Neural cell (in vitro differentiated cells): Measurements from ENCODE around the gene STX1A. TPM values are rescaled to one million over a fixed set of nuclear protein-coding genes. Genes with fewer than 3 reads are reported as not detected.

Source experiments
- H2AFZ ChIP-seq: fragments of 200-600, 300-800 bp; sonication (generic), shearing (Covaris generic); 2 replicates; pipeline ENCODE4 v1.6.0; 2014; ENCODE audit warnings: low read depth, mild to moderate bottlenecking, antibody characterized with exemption, low read length, moderate library complexity
- H3F3A ChIP-seq: fragments of 200-600 bp; shearing (Covaris generic); 2 replicates; pipeline ENCODE4 v1.6.1; 2016; ENCODE audit warnings: mild to moderate bottlenecking, moderate library complexity, mixed read lengths, antibody characterized with exemption, low read length; ENCODE audit not compliant: insufficient read depth, poor library complexity, severe bottlenecking
- H3K27ac ChIP-seq: fragments of 200-600, 300-800 bp; sonication (generic), shearing (Covaris generic); 2 replicates; pipeline ENCODE4 v1.5.1; 2014; ENCODE audit warnings: mild to moderate bottlenecking, low read length, moderate library complexity
- H3K27me3 ChIP-seq: fragments of 300-800, 200-600 bp; sonication (generic), shearing (Covaris generic); 2 replicates; pipeline ENCODE4 v1.6.0; 2014; ENCODE audit warnings: mild to moderate bottlenecking, low read depth, low read length, moderate library complexity; ENCODE audit not compliant: insufficient read depth
- H3K36me3 ChIP-seq: fragments of 300-800, 200-600 bp; sonication (generic), shearing (Covaris generic); 2 replicates; pipeline ENCODE4 v1.5.1; 2014; ENCODE audit warnings: mild to moderate bottlenecking, antibody characterized with exemption, low read length, moderate library complexity; ENCODE audit not compliant: insufficient read depth
- H3K4me2 ChIP-seq: fragments of 300-800, 200-600 bp; sonication (generic), shearing (Covaris generic); 2 replicates; pipeline ENCODE4 v1.6.0; 2014; ENCODE audit warnings: mild to moderate bottlenecking, low read length
- H3K4me3 ChIP-seq: fragments of 300-800, 200-600 bp; sonication (generic), shearing (Covaris generic); 2 replicates; pipeline ENCODE4 v1.5.1; 2014; ENCODE audit warnings: mild to moderate bottlenecking, low read length, moderate library complexity
- H3K79me2 ChIP-seq: fragments of 200-600 bp; shearing (Covaris generic); replicated peaks from 2 replicates; pipeline ENCODE4 v1.6.0; 2014; ENCODE audit warnings: mild to moderate bottlenecking, low read length, moderate library complexity; ENCODE audit not compliant: insufficient read depth
- H3K9ac ChIP-seq: fragments of 300-800, 200-600 bp; sonication (generic), shearing (Covaris generic); 2 replicates; pipeline ENCODE4 v1.6.1; 2016; ENCODE audit warnings: mild to moderate bottlenecking, low read length, mixed read lengths
- H3K9me2 ChIP-seq: fragments of 200-600 bp; shearing (Covaris generic); 2 replicates; pipeline ENCODE4 v1.6.1; 2016; ENCODE audit warnings: mild to moderate bottlenecking, low read length, mixed read lengths; ENCODE audit not compliant: insufficient read depth
- H3K9me3 ChIP-seq: fragments of 200-600, 300-800 bp; sonication (generic), shearing (Covaris generic); 2 replicates; pipeline ENCODE4 v1.6.1; 2016; ENCODE audit warnings: mild to moderate bottlenecking, mixed run types, low read length, moderate library complexity, mixed read lengths
- H4K20me1 ChIP-seq: fragments of 200-600 bp; shearing (Covaris generic); 2 replicates; pipeline ENCODE4 v1.6.1; 2016; ENCODE audit warnings: mild to moderate bottlenecking, mixed run types; ENCODE audit not compliant: insufficient read depth
- CTCF ChIP-seq: fragments of 450-650 bp; IDR thresholded peaks from 2 replicates; pipeline ENCODE4 v1.5.1; 2014; ENCODE audit warnings: antibody characterized with exemption, mild to moderate bottlenecking, moderate library complexity; ENCODE audit not compliant: poor library complexity, severe bottlenecking
- EP300 ChIP-seq: fragments of 450-650 bp; conservative IDR thresholded peaks from 2 replicates; pipeline ENCODE4 v1.6.1; 2014; ENCODE audit warnings: antibody characterized with exemption, mild to moderate bottlenecking, moderate library complexity; ENCODE audit not compliant: poor library complexity, severe bottlenecking
- EZH2 ChIP-seq: fragments of 200-600, 300-800 bp; shearing (Covaris generic), sonication (generic); IDR thresholded peaks from 2 replicates; pipeline ENCODE4 v1.6.1; 2014; ENCODE audit warnings: antibody characterized with exemption, low read length, borderline replicate concordance, mild to moderate bottlenecking; ENCODE audit not compliant: insufficient read depth, poor library complexity, severe bottlenecking
- MXI1 ChIP-seq: fragments of 450-650 bp; conservative IDR thresholded peaks from 2 replicates; pipeline ENCODE4 v1.6.1; 2014; ENCODE audit warnings: antibody characterized with exemption, mild to moderate bottlenecking; ENCODE audit not compliant: poor library complexity, severe bottlenecking
- POLR2AphosphoS5 ChIP-seq: IDR thresholded peaks from 2 replicates; pipeline ENCODE4 v1.6.1; 2012
- RAD21 ChIP-seq: fragments of 450-650 bp; conservative IDR thresholded peaks from 2 replicates; pipeline ENCODE4 v1.6.1; 2014; ENCODE audit warnings: antibody characterized with exemption, mild to moderate bottlenecking, moderate library complexity
- REST ChIP-seq: IDR thresholded peaks from 2 replicates; pipeline ENCODE4 v1.6.1; 2012; ENCODE audit warnings: borderline replicate concordance
- SMC3 ChIP-seq: fragments of 450-650 bp; conservative IDR thresholded peaks from 2 replicates; pipeline ENCODE4 v1.6.1; 2014; ENCODE audit warnings: antibody characterized with exemption, mild to moderate bottlenecking, moderate library complexity; ENCODE audit not compliant: poor library complexity
- TAF1 ChIP-seq: IDR thresholded peaks from 2 replicates; pipeline ENCODE4 v1.6.1; 2012; ENCODE audit warnings: low read depth
- polyA plus RNA-seq: library from polyadenylated mRNA; depleted of rRNA; stranded (reverse); fragments of >200 nt; gene quantifications from 2 replicates; pipeline ENCODE4 v1.2.3, GENCODE V29; 2014

The STX1A gene
- polyA plus RNA-seq, 1 donor from 2014 or later = 123 TPM

- Histone ChIP-seq H2AFZ (no peak overlapping the region), H3K4me2 (no peak overlapping the region), H3K4me3 (no peak overlapping the region), H3K27ac (no peak overlapping the region), H3K9me2 (no peaks in the 10 kb centered on the region), H3K79me2 (no peaks in the 10 kb centered on the region), H3K36me3 (no peaks in the 10 kb centered on the region), H4K20me1 (no peaks in the 10 kb centered on the region), H3F3A (no peaks in the 10 kb centered on the region), H3K9ac (no peak overlapping the region), H3K9me3 (no peaks in the 10 kb centered on the region), H3K27me3 (no peaks in the 10 kb centered on the region)
- no peak for TF ChIP-seq EP300
- no peak for TF ChIP-seq REST
- no peak for TF ChIP-seq SMC3
- TF ChIP-seq MXI1 = no peak
- no peak for TF ChIP-seq CTCF
- TF ChIP-seq EZH2 = no peak
- no peak for TF ChIP-seq POLR2AphosphoS5
- no peak for TF ChIP-seq RAD21
- TF ChIP-seq TAF1 = no peak
These were observed 16.0 kb upstream of the STX1A start for GRCh38 chr7:73735528-73735905.

- Histone ChIP-seq H2AFZ (no peak overlapping the region), H3K27ac (no peak overlapping the region), H3K4me2 (no peak overlapping the region)
These were observed 15.4 kb upstream of the STX1A start for GRCh38 chr7:73734619-73735527.

More at GRCh38 chr7:73734619-73735527, 15.4 kb upstream of the STX1A start:
- Histone ChIP-seq H4K20me1 (no peaks in the 10 kb centered on the region), H3K4me3 (no peak overlapping the region), H3K9me2 (no peaks in the 10 kb centered on the region), H3K9ac (no peak overlapping the region), H3K27me3 (no peaks in the 10 kb centered on the region), H3K9me3 (no peaks in the 10 kb centered on the region), H3K79me2 (no peaks in the 10 kb centered on the region), H3F3A (no peaks in the 10 kb centered on the region), H3K36me3 (no peaks in the 10 kb centered on the region)
- TF ChIP-seq TAF1 = no peak
- TF ChIP-seq REST = no peak
- peak; percentile 21 for TF ChIP-seq SMC3
- peak; percentile 33 for TF ChIP-seq RAD21
- TF ChIP-seq POLR2AphosphoS5 = no peak
- peak; percentile 53 for TF ChIP-seq CTCF
- no peak for TF ChIP-seq EP300
- TF ChIP-seq EZH2 = no peak
- TF ChIP-seq MXI1 = no peak
